Omental fat pad (tissue), 4 donors: ENCODE measurements around the gene IER5. TPM values are rescaled to one million over a fixed set of nuclear protein-coding genes. Genes with fewer than 3 reads are reported as not detected.

ENCODE experiments used
- ATAC-seq: fragments of 150-250 bp; one replicate; pipeline ENCODE4 v1.9.1; 2016; ENCODE audit warnings: mild to moderate bottlenecking, moderate library complexity; ENCODE audit not compliant: low FRiP score
- DNase-seq: peaks from one replicate; pipeline ENCODE4 v3.0.0-alpha.2; 2019; ENCODE audit warnings: low spot score
- total RNA-seq, 4 donors: library from RNA; depleted of rRNA; stranded (reverse); fragments of >200 nt; gene quantifications; one replicate each; pipeline ENCODE4 v1.1.0, GENCODE V29; 2016
- TF ChIP-seq, protein P1 (sequence below), 3 donors: fragments of 450-650 bp; IDR thresholded peaks; one replicate each; pipeline ENCODE4 v1.5.1; 2016 to 2017; ENCODE audit warnings: antibody characterized with exemption in 3 of 3, mild to moderate bottlenecking in 3 of 3, moderate library complexity in 2 of 3

The IER5 gene
- total RNA-seq, 4 donors from 2014 or later = 6.7 to 45.4 (median 19.5) TPM

DNA sequence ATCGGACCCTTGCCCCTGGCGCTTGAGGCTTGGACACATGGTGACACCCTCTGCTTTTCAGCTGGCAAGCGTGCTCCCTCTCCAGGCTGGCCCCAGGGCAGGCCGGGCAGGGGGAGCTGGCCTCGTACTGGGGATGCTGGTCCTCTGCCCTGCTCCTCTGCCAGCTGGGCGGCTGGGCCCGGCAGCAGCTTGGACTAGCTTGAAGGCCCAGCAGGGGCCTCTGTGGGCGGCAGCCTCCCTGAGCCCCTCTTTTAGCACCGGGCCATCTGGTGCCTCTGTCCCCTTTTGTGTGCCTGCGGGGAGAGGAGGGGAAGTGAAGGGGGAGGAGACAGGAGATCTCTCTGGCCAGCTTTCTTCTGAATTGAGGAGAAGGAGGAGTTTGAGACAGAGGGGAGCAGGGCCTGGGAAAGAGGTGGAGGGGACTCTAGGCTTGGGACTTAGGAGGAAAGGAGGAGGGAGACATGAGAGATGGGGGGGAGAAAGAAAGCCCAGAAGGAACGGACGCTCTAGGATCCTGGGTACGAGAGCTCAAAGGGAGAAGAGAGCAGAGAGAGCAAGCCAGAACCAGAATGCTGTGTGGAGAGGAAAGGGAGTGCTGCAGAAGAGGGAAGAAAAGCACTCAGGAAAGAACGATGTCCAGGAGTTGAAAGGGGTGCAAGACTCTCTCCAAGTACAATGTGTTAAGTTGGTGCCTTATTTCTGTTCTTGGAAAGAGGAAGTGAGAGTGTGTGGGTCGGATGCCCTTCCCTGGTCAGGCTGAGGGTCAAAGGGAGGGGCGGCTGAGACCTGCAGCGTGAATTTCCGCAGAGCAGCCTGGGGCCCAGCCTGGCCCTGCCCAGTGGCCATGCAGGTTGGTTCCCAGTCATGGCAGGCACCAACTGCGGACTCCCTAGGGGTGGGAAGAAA, 40.3 kb downstream of the IER5 start:
- ATAC-seq (no peak), DNase-seq (no peak)
- TF ChIP-seq, protein P1, sequence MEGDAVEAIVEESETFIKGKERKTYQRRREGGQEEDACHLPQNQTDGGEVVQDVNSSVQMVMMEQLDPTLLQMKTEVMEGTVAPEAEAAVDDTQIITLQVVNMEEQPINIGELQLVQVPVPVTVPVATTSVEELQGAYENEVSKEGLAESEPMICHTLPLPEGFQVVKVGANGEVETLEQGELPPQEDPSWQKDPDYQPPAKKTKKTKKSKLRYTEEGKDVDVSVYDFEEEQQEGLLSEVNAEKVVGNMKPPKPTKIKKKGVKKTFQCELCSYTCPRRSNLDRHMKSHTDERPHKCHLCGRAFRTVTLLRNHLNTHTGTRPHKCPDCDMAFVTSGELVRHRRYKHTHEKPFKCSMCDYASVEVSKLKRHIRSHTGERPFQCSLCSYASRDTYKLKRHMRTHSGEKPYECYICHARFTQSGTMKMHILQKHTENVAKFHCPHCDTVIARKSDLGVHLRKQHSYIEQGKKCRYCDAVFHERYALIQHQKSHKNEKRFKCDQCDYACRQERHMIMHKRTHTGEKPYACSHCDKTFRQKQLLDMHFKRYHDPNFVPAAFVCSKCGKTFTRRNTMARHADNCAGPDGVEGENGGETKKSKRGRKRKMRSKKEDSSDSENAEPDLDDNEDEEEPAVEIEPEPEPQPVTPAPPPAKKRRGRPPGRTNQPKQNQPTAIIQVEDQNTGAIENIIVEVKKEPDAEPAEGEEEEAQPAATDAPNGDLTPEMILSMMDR (IDR thresholded peaks at IDR 0.05) = no peak

DNA sequence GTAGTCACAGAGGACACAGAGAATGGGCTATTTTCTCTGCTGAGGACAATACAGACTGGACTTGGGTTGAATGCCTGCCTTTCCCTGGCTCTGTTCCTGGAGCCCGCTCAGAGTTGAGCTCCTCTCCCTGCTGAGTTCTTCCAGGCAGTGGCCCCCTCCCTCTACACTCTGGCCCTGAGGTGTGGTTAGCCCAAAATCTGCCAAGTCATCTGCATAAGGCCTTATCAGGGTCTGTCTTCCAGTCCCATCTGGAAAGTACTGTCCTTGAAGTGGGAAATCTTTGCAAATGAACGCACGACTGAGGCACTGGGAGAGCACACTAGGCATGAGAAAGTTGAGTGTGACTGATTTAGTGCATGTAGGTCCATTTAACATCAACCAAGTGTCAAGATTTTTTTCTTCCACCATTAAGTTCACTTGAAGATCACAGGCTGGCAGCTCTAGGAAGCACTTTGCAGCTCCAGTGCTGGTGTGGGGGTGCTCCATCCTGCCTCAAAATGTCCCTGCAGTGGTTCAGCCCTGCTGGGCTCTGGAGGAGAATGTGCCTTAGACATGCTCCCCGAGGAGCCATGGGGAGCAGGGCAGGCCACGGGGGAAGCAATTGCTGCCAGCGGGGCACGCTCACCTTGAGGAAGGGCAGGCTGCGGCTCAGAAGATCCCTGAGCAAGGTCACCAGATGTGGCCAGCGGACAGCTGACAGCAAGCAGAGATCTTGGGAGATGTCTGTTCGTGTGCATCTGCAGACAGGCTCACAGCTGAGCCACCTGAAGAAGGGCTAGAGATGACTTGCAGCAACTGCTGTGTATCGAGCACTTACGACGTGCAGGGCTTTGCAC, 41.5 kb downstream of the IER5 start:
- ATAC-seq (no peak), DNase-seq (no peak)
- TF ChIP-seq, protein P1 (IDR thresholded peaks at IDR 0.05) = no peak

DNA sequence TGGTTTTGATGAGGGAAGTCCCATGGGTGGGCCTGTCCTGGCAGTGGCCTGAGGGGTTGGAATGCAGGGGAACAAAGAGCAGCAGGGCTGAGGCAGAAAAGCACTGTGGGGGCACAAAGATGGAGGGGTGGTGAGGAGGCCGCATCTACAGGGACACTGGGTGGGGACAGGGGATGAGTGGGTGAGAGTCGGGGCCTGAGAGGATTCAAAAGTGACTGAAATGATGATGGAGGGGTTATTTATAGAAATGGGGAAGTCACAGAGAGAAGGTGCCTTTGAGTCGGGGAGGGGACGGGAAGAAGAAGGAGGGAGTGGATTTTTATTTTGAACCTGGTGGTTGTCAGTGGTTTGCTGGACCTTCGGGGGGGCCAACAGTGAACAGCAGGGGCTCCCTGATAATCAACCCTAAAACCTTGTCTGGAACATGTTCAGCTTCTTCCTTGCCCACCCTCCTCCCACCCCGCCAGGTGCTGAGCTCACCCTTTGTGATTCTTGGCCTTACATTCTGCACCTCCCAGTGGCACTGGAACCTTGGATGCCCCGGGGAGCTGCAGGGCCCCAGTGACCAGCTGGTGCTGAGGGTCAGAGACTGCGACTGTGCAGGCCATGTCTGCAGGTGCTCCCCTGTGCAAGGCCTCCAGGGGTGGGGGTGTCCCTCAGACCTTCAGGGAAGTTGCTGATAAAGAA, 42.9 kb downstream of the IER5 start:
- ATAC-seq (no peak), DNase-seq (no peak)
- TF ChIP-seq, protein P1 (IDR thresholded peaks at IDR 0.05) = no peak

DNA sequence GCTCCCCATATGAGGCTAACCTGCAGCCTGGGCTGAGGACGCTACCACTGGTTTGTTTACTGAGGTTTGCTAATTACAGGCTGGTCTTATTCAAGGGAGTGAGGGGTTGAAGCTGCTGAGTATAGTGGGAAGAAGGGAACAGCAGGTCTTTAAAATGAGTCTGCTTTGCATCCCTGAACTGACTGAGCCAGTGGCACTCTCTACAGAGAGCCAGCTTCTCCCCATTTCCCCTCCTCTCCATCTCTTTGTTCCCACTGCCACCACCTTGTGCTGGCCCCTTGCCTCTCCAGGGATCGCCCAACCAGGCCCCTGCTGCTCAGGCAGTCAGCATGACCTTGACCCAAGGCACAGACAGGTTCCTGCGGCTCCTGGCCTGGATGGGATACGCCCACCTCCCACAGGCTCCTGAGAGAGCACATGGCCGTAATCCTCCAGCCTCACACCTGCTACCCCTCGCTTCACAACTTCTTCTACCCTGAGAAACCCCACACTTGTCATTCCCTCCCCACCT, 45.0 kb downstream of the IER5 start:
- no peak for ATAC-seq
- TF ChIP-seq, protein P1 (IDR thresholded peaks at IDR 0.05) = no peak
- no peak for DNase-seq

DNA sequence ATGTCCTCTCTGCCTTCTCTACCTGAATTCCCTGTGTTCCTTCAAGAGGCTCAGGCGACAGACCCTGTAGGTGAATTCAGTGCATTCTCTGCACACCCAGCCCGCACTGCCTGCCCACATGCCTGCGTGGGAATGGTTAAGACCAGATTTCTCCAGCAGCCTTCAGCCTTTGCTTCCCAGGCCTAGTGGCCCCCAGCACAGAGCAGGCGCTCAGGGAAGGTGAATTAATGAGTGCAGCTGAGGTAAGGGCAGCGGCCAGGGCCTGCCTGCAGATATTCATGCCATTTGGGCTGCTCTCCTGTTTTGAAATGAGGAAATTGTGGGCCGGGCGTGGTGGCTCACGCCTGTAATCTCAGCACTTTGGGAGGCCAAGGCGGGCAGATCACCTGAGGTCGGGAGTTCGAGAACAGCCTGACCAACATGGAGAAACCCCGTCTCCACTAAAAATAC, 45.5 kb downstream of the IER5 start:
- no peak for ATAC-seq
- TF ChIP-seq, protein P1 (IDR thresholded peaks at IDR 0.05) = no peak
- DNase-seq = no peak

DNA sequence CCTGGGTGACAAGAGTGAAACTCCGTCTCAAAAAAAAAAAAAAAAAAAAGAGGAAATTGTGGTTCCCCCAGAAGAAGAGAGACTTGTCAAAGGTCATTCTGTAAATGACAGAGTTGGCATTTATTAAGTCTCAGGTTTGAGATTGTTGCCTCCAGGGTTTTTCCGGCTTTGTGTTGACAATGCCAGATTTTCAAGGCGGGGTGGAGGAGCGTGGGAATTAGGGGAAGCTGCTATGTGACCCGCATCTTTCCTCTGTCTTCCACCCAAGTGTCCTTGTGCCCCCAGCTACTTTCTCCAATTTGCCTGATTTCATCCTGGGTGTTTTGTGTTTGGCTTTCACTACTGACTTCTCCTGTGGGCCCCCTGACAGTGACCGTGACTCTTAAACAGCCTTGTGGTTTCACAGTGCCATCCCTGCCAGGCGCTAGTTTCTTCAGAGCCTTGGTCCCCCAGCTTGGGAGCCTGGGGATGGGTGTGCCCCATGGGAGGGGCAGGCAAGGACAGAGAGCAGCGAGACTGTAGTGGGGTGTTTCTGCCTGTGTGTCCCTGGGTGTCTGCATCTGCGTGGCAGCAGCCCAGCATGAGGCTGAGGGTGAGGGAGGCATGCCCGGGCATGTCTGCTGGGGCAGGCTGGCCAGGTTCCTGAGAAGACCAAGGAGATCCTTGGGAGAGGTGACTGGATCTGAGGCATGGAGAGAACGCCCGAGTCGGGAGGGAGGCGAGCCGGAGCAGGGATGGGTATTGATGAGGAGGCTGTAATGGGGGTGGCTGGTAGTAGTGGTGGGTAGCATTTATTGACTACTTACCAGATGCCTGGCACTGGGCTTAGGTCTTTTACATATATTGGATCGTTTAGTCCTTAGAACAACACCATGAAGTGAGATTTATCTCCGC, 46.3 kb downstream of the IER5 start:
- DNase-seq = no peak
- TF ChIP-seq, protein P1 (IDR thresholded peaks at IDR 0.05) = no peak
- ATAC-seq = no peak
